ENCODE results near the gene ASTN2.
A peak's percentile ranks its signal among the peaks of the same experiment; 100 is the strongest.

Gene ASTN2

DNA sequence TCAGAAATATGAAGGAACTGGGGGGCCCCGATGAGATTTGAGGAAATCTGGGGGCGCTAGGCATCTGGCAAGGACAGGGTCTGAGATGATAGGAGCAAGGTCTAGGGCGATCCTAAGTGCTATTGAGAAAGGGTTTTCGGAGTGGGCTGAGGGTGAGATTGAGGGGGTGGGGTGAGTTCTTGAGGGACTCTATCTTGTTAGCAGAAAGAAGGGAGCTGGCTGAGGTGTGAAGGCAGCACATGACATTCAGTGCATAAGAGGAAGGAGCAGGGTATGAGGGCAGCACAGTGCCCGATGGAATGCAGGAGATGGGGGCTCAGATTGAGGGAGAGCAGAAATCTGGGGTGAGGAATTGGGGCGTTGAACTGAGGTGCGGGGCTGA is 727.1 kb downstream of the ASTN2 start:
- no peaks in the 10 kb centered on the region for H3K36me3 ChIP-seq
- peak overlapping the region; percentile 81 to 82 for H3K4me3 ChIP-seq
- H3K27ac ChIP-seq = peak overlapping the region; percentile 74 to 85
- H3K27me3 ChIP-seq = no peaks in the 10 kb centered on the region
- H3K9me3 ChIP-seq = no peaks in the 10 kb centered on the region
- intact Hi-C loops (cut with DNase I; ENCODE audit: low total_unique reads) = no loop called here
- TF ChIP-seq, protein P1, sequence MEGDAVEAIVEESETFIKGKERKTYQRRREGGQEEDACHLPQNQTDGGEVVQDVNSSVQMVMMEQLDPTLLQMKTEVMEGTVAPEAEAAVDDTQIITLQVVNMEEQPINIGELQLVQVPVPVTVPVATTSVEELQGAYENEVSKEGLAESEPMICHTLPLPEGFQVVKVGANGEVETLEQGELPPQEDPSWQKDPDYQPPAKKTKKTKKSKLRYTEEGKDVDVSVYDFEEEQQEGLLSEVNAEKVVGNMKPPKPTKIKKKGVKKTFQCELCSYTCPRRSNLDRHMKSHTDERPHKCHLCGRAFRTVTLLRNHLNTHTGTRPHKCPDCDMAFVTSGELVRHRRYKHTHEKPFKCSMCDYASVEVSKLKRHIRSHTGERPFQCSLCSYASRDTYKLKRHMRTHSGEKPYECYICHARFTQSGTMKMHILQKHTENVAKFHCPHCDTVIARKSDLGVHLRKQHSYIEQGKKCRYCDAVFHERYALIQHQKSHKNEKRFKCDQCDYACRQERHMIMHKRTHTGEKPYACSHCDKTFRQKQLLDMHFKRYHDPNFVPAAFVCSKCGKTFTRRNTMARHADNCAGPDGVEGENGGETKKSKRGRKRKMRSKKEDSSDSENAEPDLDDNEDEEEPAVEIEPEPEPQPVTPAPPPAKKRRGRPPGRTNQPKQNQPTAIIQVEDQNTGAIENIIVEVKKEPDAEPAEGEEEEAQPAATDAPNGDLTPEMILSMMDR (IDR thresholded peaks at IDR 0.05) = no peak
- peaks cover 0 to 45% (median 13%) of the 10 kb centered on the region in 4 donors for H3K4me1 ChIP-seq
- DNase-seq = no peak

DNA sequence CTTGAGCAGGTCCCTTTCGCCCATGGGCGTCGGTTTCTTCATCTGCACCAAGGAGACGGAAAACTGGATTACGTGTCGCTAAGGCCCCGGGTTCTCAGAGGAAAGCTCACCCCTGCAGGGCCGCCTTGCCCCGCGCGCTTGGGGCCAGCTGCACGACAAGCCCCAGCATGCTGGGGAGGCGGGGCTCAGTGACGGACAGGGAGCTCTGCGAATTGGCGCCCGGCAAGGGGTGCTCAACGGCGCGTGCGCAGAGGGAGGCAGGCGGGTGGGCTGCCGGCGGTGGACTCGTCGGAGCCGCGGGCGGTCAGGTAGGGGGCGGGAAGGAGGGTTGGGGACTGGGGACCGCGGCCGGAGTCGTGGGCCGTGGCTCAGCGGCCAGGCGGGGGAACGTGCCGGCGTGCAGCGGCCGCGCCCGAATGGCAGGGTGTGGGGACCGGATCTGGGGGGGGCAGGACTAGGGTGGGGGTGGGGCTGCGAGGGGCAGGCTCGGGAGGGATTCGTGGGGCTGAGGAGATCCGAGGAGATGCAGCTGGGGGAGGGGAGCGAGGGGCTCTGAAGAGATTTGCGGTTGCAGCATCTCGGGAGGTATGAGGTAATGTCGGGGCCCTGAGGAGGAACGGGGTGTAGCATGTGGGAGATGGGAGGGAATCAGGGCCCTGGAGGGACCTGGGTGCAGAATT is 727.6 kb downstream of the ASTN2 start, which contains the start of gene TRIM32:
Gene TRIM32 (plus strand): TSS at position 232 of the 680 bp plus-strand sequence. CDS start 10,438 bp downstream, outside the sequence.
- DNase-seq = peak; percentile 90 to 94
- Histone ChIP-seq H3K4me3 (peak within 1 kb of the TSS; percentile 81 to 82), H3K27me3 (no peaks in the 10 kb centered on the region), H3K27ac (peak within 1 kb of the TSS; percentile 74 to 85), H3K9me3 (no peaks in the 10 kb centered on the region), H3K4me1 (peaks cover 0 to 42% (median 13%) of the 10 kb centered on the region in 4 donors), H3K36me3 (no peaks in the 10 kb centered on the region)
- intact Hi-C loops (cut with DNase I; ENCODE audit: low total_unique reads) = no loop called here
- TF ChIP-seq, protein P1 (IDR thresholded peaks at IDR 0.05) = no peak

DNA sequence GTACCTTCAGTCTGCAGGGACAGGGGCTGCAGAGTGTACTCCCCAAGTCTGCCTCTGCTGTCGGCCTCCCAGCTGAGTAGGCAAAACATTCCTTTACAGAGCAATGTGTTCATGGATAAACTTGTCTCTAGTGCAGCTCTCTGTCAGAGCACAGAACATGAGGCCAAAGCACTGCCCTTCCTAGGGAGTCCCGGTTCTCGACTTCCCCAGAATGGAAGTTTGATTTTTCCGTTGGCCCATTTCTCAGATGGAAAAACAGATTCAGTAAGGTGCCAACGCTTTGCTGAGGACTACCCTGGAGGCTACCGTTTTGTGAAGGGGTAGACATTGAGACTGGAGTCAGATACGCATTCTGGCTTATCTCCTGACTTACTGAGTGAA is 728.2 kb downstream of the ASTN2 start:
- Histone ChIP-seq H3K9me3 (no peaks in the 10 kb centered on the region), H3K36me3 (no peaks in the 10 kb centered on the region), H3K4me1 (peaks cover 0 to 38% (median 13%) of the 10 kb centered on the region in 4 donors), H3K4me3 (peak overlapping the region; percentile 81 to 82), H3K27ac (peak overlapping the region; percentile 74 to 85), H3K27me3 (no peaks in the 10 kb centered on the region)
- TF ChIP-seq, protein P1 (IDR thresholded peaks at IDR 0.05) = no peak
- intact Hi-C loops (cut with DNase I; ENCODE audit: low total_unique reads) = no loop called here
- no peak for DNase-seq

DNA sequence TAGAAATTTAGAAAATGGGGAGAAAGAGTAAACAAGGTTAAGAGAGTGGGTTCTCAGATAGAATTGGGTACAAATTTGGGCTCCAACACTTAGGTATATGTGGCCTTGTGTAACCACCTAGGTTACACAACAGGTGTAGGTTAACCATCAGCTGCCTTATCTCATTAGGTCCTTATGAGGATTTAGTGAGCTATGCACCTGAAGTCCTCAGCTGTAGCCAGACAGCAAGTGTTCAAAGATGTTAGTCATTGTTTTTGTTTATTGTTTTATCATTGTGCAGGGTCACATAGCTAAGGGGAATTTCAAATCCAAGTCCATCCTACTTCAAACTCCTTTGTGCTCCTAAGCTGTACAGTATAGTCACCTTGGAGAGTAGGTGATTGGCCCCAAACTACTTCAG is 728.7 kb downstream of the ASTN2 start:
- Histone ChIP-seq H3K36me3 (no peaks in the 10 kb centered on the region), H3K27me3 (no peaks in the 10 kb centered on the region), H3K4me1 (peaks cover 0 to 36% (median 13%) of the 10 kb centered on the region in 4 donors), H3K27ac (no peak overlapping the region), H3K4me3 (peak overlapping the region; percentile 81 to 82), H3K9me3 (no peaks in the 10 kb centered on the region)
- TF ChIP-seq, protein P1 (IDR thresholded peaks at IDR 0.05) = no peak
- intact Hi-C loops (cut with DNase I; ENCODE audit: low total_unique reads) = no loop called here
- DNase-seq = no peak

DNA sequence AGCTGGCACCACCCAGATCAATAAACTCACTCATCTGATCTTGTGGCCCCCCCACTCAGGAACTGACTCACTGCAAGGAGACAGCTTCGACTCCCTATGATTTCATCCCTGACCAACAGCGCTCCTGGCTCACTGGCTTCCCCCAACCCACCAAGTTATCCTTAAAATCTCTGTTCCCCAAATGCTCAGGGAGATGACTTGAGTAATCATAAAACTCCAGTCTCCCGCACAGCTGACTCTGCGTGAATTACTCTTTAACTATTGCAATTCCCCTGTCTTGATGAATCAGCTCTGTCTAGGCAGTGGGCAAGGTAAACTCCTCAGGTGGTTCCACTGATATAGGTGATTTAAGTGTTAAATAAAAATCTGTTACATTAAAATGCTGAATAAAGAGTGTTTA is 729.7 kb downstream of the ASTN2 start:
- no peak for DNase-seq
- Histone ChIP-seq H3K4me1 (peaks cover 0 to 31% (median 13%) of the 10 kb centered on the region in 4 donors), H3K27me3 (no peaks in the 10 kb centered on the region), H3K4me3 (no peak overlapping the region), H3K9me3 (no peaks in the 10 kb centered on the region), H3K27ac (no peak overlapping the region), H3K36me3 (no peaks in the 10 kb centered on the region)
- intact Hi-C loops (cut with DNase I; ENCODE audit: low total_unique reads) = no loop called here
- TF ChIP-seq, protein P1 (IDR thresholded peaks at IDR 0.05) = no peak
